ENCODE data around the gene KIAA1671. TPM values are rescaled to one million over a fixed set of nuclear protein-coding genes. Genes with fewer than 3 reads are reported as not detected.
A peak's percentile ranks its signal among the peaks of the same experiment; 100 is the strongest.

Gene KIAA1671
- total RNA-seq, 1 experiment from 2014 or later: 68.1 TPM

GRCh38 chr22:25059438-25059837, 106.9 kb downstream of the KIAA1671 start:
- BruUV-seq (replicated peaks): no TSS peak
- POLR2A ChIA-PET: interaction anchor here (0.7 kb wide), 1 partner anchor 43 kb away, joined by 3 read pairs; no protein-coding TSS in a partner anchor
- H3K9me3 Mint-ChIP-seq (ENCODE audit: unreplicated experiment): no peaks in the 10 kb centered on the region
- peaks cover 9% of the 10 kb centered on the region for H3K4me1 Mint-ChIP-seq (ENCODE audit: insufficient read depth, unreplicated experiment)
- no peak for TF ChIP-seq CTCF (IDR thresholded peaks at IDR 0.05; ENCODE audit: unreplicated experiment)
- no peaks in the 10 kb centered on the region for H3K27me3 Mint-ChIP-seq (ENCODE audit: insufficient read depth, unreplicated experiment)
- no peak for DNase-seq (ENCODE audit: unreplicated experiment)
- CTCF ChIA-PET: interaction anchor here (0.6 to 4.6 kb wide), 9 partner anchors 10 to 1443 kb away, joined by 3 to 43 read pairs (median 4); no protein-coding TSS in a partner anchor
- H3K4me3 Mint-ChIP-seq (ENCODE audit: unreplicated experiment): no peak overlapping the region
- H3K27ac Mint-ChIP-seq (ENCODE audit: low read depth, unreplicated experiment): no peak overlapping the region
- intact Hi-C loops (cut with micrococcal nuclease): loop anchor here (5.0 kb wide), 1 partner anchor 292 kb away; no protein-coding TSS in a partner anchor
- peaks cover 69% of the 10 kb centered on the region for H3K36me3 Mint-ChIP-seq (ENCODE audit: insufficient read depth, unreplicated experiment)

DNA sequence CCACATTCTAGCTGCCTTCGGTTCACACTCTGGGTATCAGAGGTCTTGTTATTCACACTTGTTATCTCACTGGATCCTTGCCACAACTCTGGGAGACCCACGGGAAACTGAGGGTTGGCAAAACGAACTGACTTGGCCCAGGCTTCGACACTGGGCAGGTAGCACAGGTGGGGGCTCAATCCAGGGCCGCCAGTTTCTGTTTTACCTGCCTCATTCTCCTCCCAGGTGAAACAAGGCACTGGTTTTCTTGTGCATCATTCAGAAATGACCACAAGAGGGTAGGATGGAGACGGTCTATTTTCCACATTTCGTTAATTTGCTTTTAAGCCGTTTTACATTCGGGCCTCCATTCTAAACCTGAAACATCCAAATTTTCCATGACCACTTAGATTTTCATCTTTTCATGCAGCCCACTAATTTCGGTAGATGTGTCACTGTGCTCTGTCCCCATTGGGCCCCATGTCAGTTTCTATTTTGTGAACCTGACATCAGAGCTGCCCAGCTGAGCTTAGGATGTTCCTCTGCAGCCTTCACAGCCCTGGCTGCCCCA, 108.1 kb downstream of the KIAA1671 start:
- BruUV-seq (replicated peaks): no TSS peak
- Mint-ChIP-seq H3K9me3 (ENCODE audit: unreplicated experiment) (no peaks in the 10 kb centered on the region), H3K27ac (ENCODE audit: low read depth, unreplicated experiment) (peak overlapping the region; percentile 95), H3K4me3 (ENCODE audit: unreplicated experiment) (no peak overlapping the region), H3K27me3 (ENCODE audit: insufficient read depth, unreplicated experiment) (no peaks in the 10 kb centered on the region), H3K36me3 (ENCODE audit: insufficient read depth, unreplicated experiment) (peaks cover 71% of the 10 kb centered on the region), H3K4me1 (ENCODE audit: insufficient read depth, unreplicated experiment) (peaks cover 9% of the 10 kb centered on the region)
- POLR2A ChIA-PET: interaction anchor here (0.6 kb wide), 1 partner anchor 75 kb away, joined by 3 read pairs; no protein-coding TSS in a partner anchor
- no peak for TF ChIP-seq CTCF (IDR thresholded peaks at IDR 0.05; ENCODE audit: unreplicated experiment)
- intact Hi-C loops (cut with micrococcal nuclease): no loop called here
- CTCF ChIA-PET: interaction anchor here (0.5 to 4.6 kb wide), 8 partner anchors 10 to 1390 kb away, joined by 3 to 43 read pairs (median 6); no protein-coding TSS in a partner anchor
- no peak for DNase-seq (ENCODE audit: unreplicated experiment)

DNA sequence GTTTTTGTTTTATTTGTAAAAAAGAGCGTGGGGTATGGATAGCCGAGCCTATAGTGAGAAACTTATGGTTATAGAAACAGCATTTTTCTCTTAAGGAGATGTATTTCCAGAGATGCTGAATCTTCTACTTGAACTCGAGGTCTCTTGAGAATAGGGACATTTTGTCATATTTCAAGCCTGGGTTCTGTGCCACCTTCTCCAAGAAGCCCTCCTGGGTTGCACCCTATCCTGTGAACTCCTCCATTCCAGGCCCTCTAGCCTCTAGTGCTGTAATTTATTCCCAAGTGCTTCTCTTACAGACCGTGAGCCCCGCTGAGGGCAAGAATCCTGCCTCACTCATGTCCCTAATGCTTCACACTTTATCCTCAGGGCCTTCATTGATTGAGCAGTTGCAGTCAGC, 108.6 kb downstream of the KIAA1671 start:
- TSS peak; percentile 73 for BruUV-seq (replicated peaks)
- no peak for DNase-seq (ENCODE audit: unreplicated experiment)
- Mint-ChIP-seq H3K27me3 (ENCODE audit: insufficient read depth, unreplicated experiment) (no peaks in the 10 kb centered on the region), H3K9me3 (ENCODE audit: unreplicated experiment) (no peaks in the 10 kb centered on the region), H3K4me3 (ENCODE audit: unreplicated experiment) (no peak overlapping the region), H3K27ac (ENCODE audit: low read depth, unreplicated experiment) (peak overlapping the region; percentile 95), H3K4me1 (ENCODE audit: insufficient read depth, unreplicated experiment) (peaks cover 9% of the 10 kb centered on the region), H3K36me3 (ENCODE audit: insufficient read depth, unreplicated experiment) (peaks cover 77% of the 10 kb centered on the region)
- ChIA-PET POLR2A (interaction anchor here (0.6 kb wide), 1 partner anchor 504 kb away, joined by 4 read pairs; no protein-coding TSS in a partner anchor), CTCF (interaction anchor here (0.5 to 1.4 kb wide), 8 partner anchors 7 to 1391 kb away, joined by 3 to 7 read pairs (median 4); no protein-coding TSS in a partner anchor)
- intact Hi-C loops (cut with micrococcal nuclease): no loop called here
- TF ChIP-seq CTCF (IDR thresholded peaks at IDR 0.05; ENCODE audit: unreplicated experiment): no peak

GRCh38 chr22:25061605-25062376, 109.3 kb downstream of the KIAA1671 start:
- H3K4me1 Mint-ChIP-seq (ENCODE audit: insufficient read depth, unreplicated experiment): peaks cover 9% of the 10 kb centered on the region
- peak; percentile 56 for DNase-seq (ENCODE audit: unreplicated experiment)
- H3K27me3 Mint-ChIP-seq (ENCODE audit: insufficient read depth, unreplicated experiment): no peaks in the 10 kb centered on the region
- no TSS peak for BruUV-seq (replicated peaks)
- intact Hi-C loops (cut with micrococcal nuclease): no loop called here
- no peaks in the 10 kb centered on the region for H3K9me3 Mint-ChIP-seq (ENCODE audit: unreplicated experiment)
- peak overlapping the region; percentile 52 for H3K4me3 Mint-ChIP-seq (ENCODE audit: unreplicated experiment)
- peaks cover 75% of the 10 kb centered on the region for H3K36me3 Mint-ChIP-seq (ENCODE audit: insufficient read depth, unreplicated experiment)
- H3K27ac Mint-ChIP-seq (ENCODE audit: low read depth, unreplicated experiment): peak overlapping the region; percentile 95
- TF ChIP-seq CTCF (IDR thresholded peaks at IDR 0.05; ENCODE audit: unreplicated experiment): no peak
- POLR2A ChIA-PET: interaction anchor here (0.6 to 1.2 kb wide), 3 partner anchors 103 to 712 kb away, joined by 3 to 4 read pairs (median 3); no protein-coding TSS in a partner anchor
- CTCF ChIA-PET: interaction anchor here (0.6 to 1.4 kb wide), 7 partner anchors 8 to 579 kb away, joined by 3 to 7 read pairs (median 4); no protein-coding TSS in a partner anchor

Data from MCF 10A (cell line).